Subcutaneous adipose tissue (tissue), 4 donors: ENCODE measurements around the gene SYNDIG1. TPM values are rescaled to one million over a fixed set of nuclear protein-coding genes. Genes with fewer than 3 reads are reported as not detected.

Source experiments
- CTCF ChIP-seq: fragments of 450-650 bp; IDR thresholded peaks from one replicate; pipeline ENCODE4 v1.5.1; 2016; ENCODE audit warnings: low read depth, mild to moderate bottlenecking, control low read depth, antibody characterized with exemption, moderate library complexity
- total RNA-seq, 4 donors: library from RNA; depleted of rRNA; stranded (reverse); fragments of >200 nt; gene quantifications; one replicate each; pipeline ENCODE4 v1.1.0, GENCODE V29; 2016

The SYNDIG1 gene
- total RNA-seq, 4 donors from 2014 or later, result 0.17 to 1.5 TPM; not detected in 2

- no peak for TF ChIP-seq CTCF
These were observed 210.1 kb downstream of the SYNDIG1 start for GRCh38 chr20:24679448-24680047.

- no peak for TF ChIP-seq CTCF
These were observed 212.4 kb downstream of the SYNDIG1 start for GRCh38 chr20:24681634-24682495.

GRCh38 chr20:24682496-24682985 is 213.1 kb downstream of the SYNDIG1 start:
- TF ChIP-seq CTCF, result no peak

- no peak for TF ChIP-seq CTCF
These were observed 214.2 kb downstream of the SYNDIG1 start for GRCh38 chr20:24683676-24684075.

- TF ChIP-seq CTCF, result no peak
These were observed 215.0 kb downstream of the SYNDIG1 start for GRCh38 chr20:24684421-24684871.

GRCh38 chr20:24684956-24685691 is 215.7 kb downstream of the SYNDIG1 start:
- no peak for TF ChIP-seq CTCF

GRCh38 chr20:24685736-24686135 is 216.3 kb downstream of the SYNDIG1 start:
- TF ChIP-seq CTCF, result no peak
